Gastrocnemius medialis (tissue), 4 donors: ENCODE measurements around the gene LRIG1. TPM values are rescaled to one million over a fixed set of nuclear protein-coding genes. Genes with fewer than 3 reads are reported as not detected.

Experiments used
- ATAC-seq, 2 donors: fragments of 150-250 bp; one replicate each; pipeline ENCODE4 v1.9.1; 2016
- DNase-seq, 2 donors: peaks; one replicate each; pipeline ENCODE4 v3.0.0-alpha.2; 2019
- H3K27ac ChIP-seq, 4 donors: fragments of 200-600 bp; sonication (generic); 1 replicate in 1 of 4; 2 replicates in 3 of 4; pipeline ENCODE4 v1.5.1; 2016 to 2018; ENCODE audit warnings: mild to moderate bottlenecking in 2 of 4, moderate library complexity in 1 of 4
- H3K27me3 ChIP-seq, 3 donors: fragments of 200-600 bp; sonication (generic) in 2 of 3; 1 replicate in 1 of 3; 2 replicates in 2 of 3; pipeline versions ENCODE4 v1.5.1 to v1.6.0; 2016 to 2019; ENCODE audit warnings: mild to moderate bottlenecking in 1 of 3, moderate library complexity in 1 of 3
- H3K36me3 ChIP-seq, 2 donors: fragments of 200-600 bp; sonication (generic) in 1 of 2; one replicate each; pipeline ENCODE4 v1.5.1; 2017 to 2018
- H3K4me1 ChIP-seq, 2 donors: fragments of 200-600 bp; sonication (generic) in 1 of 2; one replicate each; pipeline ENCODE4 v1.5.1; 2016 to 2017; ENCODE audit warnings: mild to moderate bottlenecking in 2 of 2
- H3K4me3 ChIP-seq, 4 donors: fragments of 200-600 bp; sonication (generic) in 3 of 4; 1 replicate in 1 of 4; 2 replicates in 3 of 4; pipeline ENCODE4 v1.5.1; 2016 to 2019; ENCODE audit warnings: mild to moderate bottlenecking in 2 of 4
- H3K9me3 ChIP-seq, 3 donors: fragments of 200-600 bp; sonication (generic) in 2 of 3; 1 replicate in 1 of 3; 2 replicates in 2 of 3; pipeline ENCODE4 v1.5.1; 2016 to 2019
- CTCF ChIP-seq, 5 experiments: fragments of 450-650 bp in 3 of 5; fragments of 200-600 bp in 2 of 5; sonication (generic) in 2 of 5; IDR thresholded peaks in 4 of 5; conservative IDR thresholded peaks in 1 of 5; 1 replicate in 4 of 5; 2 replicates in 1 of 5; pipeline ENCODE4 v1.5.1; 2016 to 2019; ENCODE audit warnings: antibody characterized with exemption in 5 of 5, mild to moderate bottlenecking in 3 of 5, moderate library complexity in 3 of 5
- POLR2A ChIP-seq, 2 donors: fragments of 450-650 bp; IDR thresholded peaks; one replicate each; pipeline ENCODE4 v1.6.1; 2017; ENCODE audit warnings: antibody characterized with exemption in 2 of 2, mild to moderate bottlenecking in 2 of 2, moderate library complexity in 2 of 2
- in situ Hi-C, 4 donors: fragments of 200-750 bp; cut with MboI; loops; one replicate each; pipeline versions ENCODE4 v1.15.0 to v1.8.0; 2017; ENCODE audit warnings: low sequenced_read_pairs in 4 of 4
- intact Hi-C: fragments of 100-400 bp; cut with DNase I; formaldehyde crosslinking; loops from one replicate; pipeline ENCODE4 v1.15.1; 2023; ENCODE audit warnings: low total_unique reads
- total RNA-seq, 4 donors: library from RNA; depleted of rRNA; stranded (reverse); fragments of >200 nt; gene quantifications; one replicate each; pipeline versions ENCODE4 v1.1.0 to v1.2.3, GENCODE V29; 2016

Gene LRIG1
- total RNA-seq, 4 donors from 2014 or later = 45.3 to 103 (median 58.6) TPM

- Histone ChIP-seq H3K27ac (peak overlapping the region; percentile 78 to 95 (median 86)), H3K27me3 (no peaks in the 10 kb centered on the region), H3K4me3 (no peak overlapping the region), H3K4me1 (peaks cover 56 to 65% of the 10 kb centered on the region in 2 donors), H3K9me3 (no peaks in the 10 kb centered on the region), H3K36me3 (no peaks in the 10 kb centered on the region)
- intact Hi-C loops = loop anchor here (2.0 kb wide), 1 partner anchor 57 kb away; no protein-coding TSS in a partner anchor
- TF ChIP-seq CTCF (IDR thresholded peaks at IDR 0.05 in 4 of 5, conservative IDR thresholded peaks at IDR 0.05 in 1 of 5) (no peak), POLR2A (IDR thresholded peaks at IDR 0.05) (no peak)
- in situ Hi-C loops = no loop called here
- ATAC-seq (no peak), DNase-seq (no peak)
These were observed 59.1 kb downstream of the LRIG1 start for GRCh38 chr3:66441692-66442091.

GRCh38 chr3:66441129-66441528 is 59.7 kb downstream of the LRIG1 start:
- no peak overlapping the region for H3K4me3 ChIP-seq
- intact Hi-C loops (no loop called here), in situ Hi-C loops (no loop called here)
- H3K27me3 ChIP-seq = no peaks in the 10 kb centered on the region
- peaks cover 60 to 71% of the 10 kb centered on the region in 2 donors for H3K4me1 ChIP-seq
- no peak for ATAC-seq
- H3K36me3 ChIP-seq = no peaks in the 10 kb centered on the region
- H3K27ac ChIP-seq = peak overlapping the region; percentile 78 to 95 (median 86)
- DNase-seq = no peak
- H3K9me3 ChIP-seq = no peaks in the 10 kb centered on the region
- TF ChIP-seq POLR2A (IDR thresholded peaks at IDR 0.05) (no peak), CTCF (IDR thresholded peaks at IDR 0.05 in 4 of 5, conservative IDR thresholded peaks at IDR 0.05 in 1 of 5) (no peak)

- peak overlapping the region; percentile 24 to 95 (median 61) for H3K27ac ChIP-seq
These were observed 61.0 kb downstream of the LRIG1 start for GRCh38 chr3:66439666-66440344.

GRCh38 chr3:66438046-66438445 is 62.8 kb downstream of the LRIG1 start:
- H3K4me1 ChIP-seq = peaks cover 63 to 83% of the 10 kb centered on the region in 2 donors

More at GRCh38 chr3:66439666-66440344, 61.0 kb downstream of the LRIG1 start:
- no peak for ATAC-seq
- H3K4me1 ChIP-seq = peaks cover 66 to 83% of the 10 kb centered on the region in 2 donors
- no peaks in the 10 kb centered on the region for H3K9me3 ChIP-seq
- no peak for TF ChIP-seq POLR2A (IDR thresholded peaks at IDR 0.05)
- no peak for TF ChIP-seq CTCF (IDR thresholded peaks at IDR 0.05 in 4 of 5, conservative IDR thresholded peaks at IDR 0.05 in 1 of 5)
- no peaks in the 10 kb centered on the region for H3K36me3 ChIP-seq
- H3K4me3 ChIP-seq = no peak overlapping the region
- H3K27me3 ChIP-seq = no peaks in the 10 kb centered on the region
- in situ Hi-C loops (loop anchor here in 1 of 4 donors (10.0 kb wide), 1 partner anchor 55 kb away; no protein-coding TSS in a partner anchor), intact Hi-C loops (no loop called here)
- DNase-seq = no peak

More at GRCh38 chr3:66438046-66438445, 62.8 kb downstream of the LRIG1 start:
- Histone ChIP-seq H3K36me3 (no peaks in the 10 kb centered on the region), H3K27ac (no peak overlapping the region), H3K4me3 (no peak overlapping the region), H3K9me3 (no peaks in the 10 kb centered on the region), H3K27me3 (no peaks in the 10 kb centered on the region)
- in situ Hi-C loops = loop anchor here in 1 of 4 donors (10.0 kb wide), 1 partner anchor 57 kb away; no protein-coding TSS in a partner anchor
- TF ChIP-seq CTCF (IDR thresholded peaks at IDR 0.05 in 4 of 5, conservative IDR thresholded peaks at IDR 0.05 in 1 of 5) = no peak
- TF ChIP-seq POLR2A (IDR thresholded peaks at IDR 0.05) = no peak
- intact Hi-C loops = no loop called here
- DNase-seq (no peak), ATAC-seq (no peak)
